H1 (cell line): ENCODE measurements around the gene SERPINA12. TPM values are rescaled to one million over a fixed set of nuclear protein-coding genes. Genes with fewer than 3 reads are reported as not detected.

Source experiments
- CTCF ChIA-PET: fragments of 300-600 bp; sonication (Branson Sonifier 250); formaldehyde crosslinking; loops from one replicate; lab custom pipeline; 2021; ENCODE audit not compliant: partially characterized antibody; lab: Charles Lee
- POLR2A ChIA-PET: fragments of 300-600 bp; sonication (Branson Sonifier 250); formaldehyde crosslinking; loops from one replicate; lab custom pipeline; 2021; ENCODE audit warnings: inconsistent platforms; ENCODE audit not compliant: partially characterized antibody; lab: Charles Lee
- DNase-seq, 2 experiments: peaks; one replicate each; pipeline versions ENCODE4 v3.0.0 to v3.0.0-alpha.2; 2010 to 2022; ENCODE audit warnings: low spot score in 2 of 2, low read depth in 1 of 2, mixed read lengths in 1 of 2
- FAIRE-seq: peaks from 2 replicates; lab custom pipeline; 2011; peaks lifted over from hg19 to GRCh38; lab: Jason Lieb, UNC
- H2AFZ ChIP-seq: 2 replicates; pipeline ENCODE4 v1.8.1; 2012; ENCODE audit warnings: low read length, inconsistent platforms
- H2AK5ac ChIP-seq: 2 replicates; pipeline ENCODE4 v1.6.1; 2013; ENCODE audit warnings: low read depth, low read length
- H2BK120ac ChIP-seq: replicated peaks from 2 replicates; pipeline ENCODE3; 2013; ENCODE audit warnings: low read depth, low read length, inconsistent platforms
- H2BK12ac ChIP-seq: 2 replicates; pipeline ENCODE4 v1.6.1; 2013; ENCODE audit warnings: low read depth, low read length
- H2BK15ac ChIP-seq: 2 replicates; pipeline ENCODE4 v1.6.1; 2013; ENCODE audit warnings: low read length
- H2BK20ac ChIP-seq: 2 replicates; pipeline ENCODE4 v1.6.1; 2013; ENCODE audit warnings: low read length
- H2BK5ac ChIP-seq: 2 replicates; pipeline ENCODE4 v1.6.1; 2013; ENCODE audit warnings: low read depth, low read length
- H3K14ac ChIP-seq: 2 replicates; pipeline ENCODE4 v1.6.1; 2013; ENCODE audit warnings: inconsistent platforms; ENCODE audit not compliant: insufficient read length
- H3K18ac ChIP-seq: 2 replicates; pipeline ENCODE4 v1.6.1; 2013; ENCODE audit warnings: low read length; ENCODE audit errors: extremely low read depth
- H3K23ac ChIP-seq: 2 replicates; pipeline ENCODE4 v1.6.1; 2013; ENCODE audit warnings: inconsistent platforms; ENCODE audit not compliant: insufficient read length
- H3K23me2 ChIP-seq: 2 replicates; pipeline ENCODE4 v1.6.1; 2013; ENCODE audit warnings: low read depth, low read length
- H3K27ac ChIP-seq: 2 replicates; pipeline ENCODE4 v1.6.1; 2011; ENCODE audit warnings: low read depth, low read length, inconsistent platforms
- H3K27me3 ChIP-seq, 4 experiments: replicated peaks in 1 of 4; 1 replicate in 1 of 4; 2 replicates in 3 of 4; pipeline versions ENCODE4 v1.6.1 to v1.8.1; 2011 to 2013; ENCODE audit warnings: low read length in 3 of 4, mild to moderate bottlenecking in 3 of 4, inconsistent platforms in 2 of 4, mixed read lengths in 2 of 4, moderate library complexity in 1 of 4; ENCODE audit not compliant: control insufficient read depth in 3 of 4, insufficient read depth in 3 of 4; ENCODE audit errors: extremely low read depth in 1 of 4
- H3K36me3 ChIP-seq, 4 experiments: 2 replicates each; pipeline versions ENCODE4 v1.6.1 to v1.8.1; 2011 to 2013; ENCODE audit warnings: mild to moderate bottlenecking in 4 of 4, low read length in 3 of 4, moderate library complexity in 2 of 4, control low read depth in 1 of 4, inconsistent platforms in 1 of 4; ENCODE audit not compliant: insufficient read depth in 4 of 4, control insufficient read depth in 2 of 4
- H3K4ac ChIP-seq: replicated peaks from 2 replicates; pipeline ENCODE3; 2013; ENCODE audit warnings: low read length, low read depth, mixed read lengths, inconsistent platforms; ENCODE audit not compliant: insufficient read length
- H3K4me1 ChIP-seq, 4 experiments: replicated peaks in 1 of 4; 1 replicate in 1 of 4; 2 replicates in 3 of 4; pipeline versions ENCODE4 v1.6.1 to v1.8.1; 2011 to 2013; ENCODE audit warnings: low read length in 3 of 4, inconsistent platforms in 2 of 4, mixed read lengths in 1 of 4; ENCODE audit not compliant: insufficient read depth in 4 of 4, control insufficient read depth in 3 of 4
- H3K4me2 ChIP-seq, 2 experiments: 2 replicates each; pipeline versions ENCODE4 v1.6.1 to v1.8.1; 2011 to 2013; ENCODE audit warnings: low read depth in 2 of 2, low read length in 2 of 2, control low read depth in 1 of 2, inconsistent platforms in 1 of 2, mild to moderate bottlenecking in 1 of 2; ENCODE audit not compliant: insufficient read depth in 1 of 2
- H3K4me3 ChIP-seq, 4 experiments: fragments of 200-600, 300-600 bp in 1 of 4; sonication (generic), shearing (Covaris generic), sonication (Bioruptor Twin) in 1 of 4; 2 replicates each; pipeline versions ENCODE4 v1.5.1 to v1.8.1; 2011 to 2016; ENCODE audit warnings: low read length in 4 of 4, low read depth in 3 of 4, control low read depth in 2 of 4, inconsistent platforms in 2 of 4, mild to moderate bottlenecking in 2 of 4, mixed read lengths in 1 of 4, moderate library complexity in 1 of 4; ENCODE audit not compliant: insufficient read depth in 2 of 4; ENCODE audit errors: extremely low read depth in 1 of 4
- H3K56ac ChIP-seq: replicated peaks from 2 replicates; pipeline ENCODE3; 2013; ENCODE audit warnings: low read depth, mild to moderate bottlenecking, mixed read lengths, low read length, inconsistent platforms; ENCODE audit not compliant: insufficient read length
- H3K79me1 ChIP-seq: 2 replicates; pipeline ENCODE4 v1.6.1; 2013; ENCODE audit warnings: low read depth, low read length, control low read depth
- H3K79me2 ChIP-seq, 2 experiments: 2 replicates each; pipeline versions ENCODE4 v1.6.1 to v1.8.1; 2012 to 2013; ENCODE audit warnings: low read length in 2 of 2, mild to moderate bottlenecking in 2 of 2, inconsistent platforms in 1 of 2; ENCODE audit not compliant: insufficient read depth in 2 of 2, control insufficient read depth in 1 of 2
- H3K9ac ChIP-seq, 4 experiments: replicated peaks in 1 of 4; 1 replicate in 1 of 4; 2 replicates in 3 of 4; pipeline versions ENCODE4 v1.6.1 to v1.8.1; 2011 to 2013; ENCODE audit warnings: low read depth in 3 of 4, low read length in 3 of 4, control low read depth in 2 of 4, mild to moderate bottlenecking in 2 of 4, moderate library complexity in 2 of 4, inconsistent platforms in 1 of 4; ENCODE audit errors: extremely low read depth in 1 of 4
- H3K9me3 ChIP-seq, 2 experiments: 2 replicates each; pipeline versions ENCODE4 v1.6.1 to v1.8.1; 2012 to 2013; ENCODE audit warnings: mild to moderate bottlenecking in 2 of 2, moderate library complexity in 2 of 2, control low read depth in 1 of 2, inconsistent platforms in 1 of 2, low read depth in 1 of 2, low read length in 1 of 2, mixed read lengths in 1 of 2; ENCODE audit not compliant: insufficient read depth in 2 of 2
- H4K20me1 ChIP-seq, 2 experiments: replicated peaks in 1 of 2; 2 replicates each; pipeline versions ENCODE3 to v1.8.1; 2011 to 2013; ENCODE audit warnings: inconsistent platforms in 2 of 2, low read length in 2 of 2, mild to moderate bottlenecking in 1 of 2; ENCODE audit not compliant: insufficient read depth in 2 of 2, control insufficient read depth in 1 of 2
- H4K5ac ChIP-seq: 2 replicates; pipeline ENCODE4 v1.6.1; 2013; ENCODE audit warnings: low read length, low read depth, mixed read lengths, inconsistent platforms; ENCODE audit not compliant: insufficient read length
- H4K8ac ChIP-seq: 2 replicates; pipeline ENCODE4 v1.8.0; 2013; ENCODE audit warnings: mild to moderate bottlenecking, moderate library complexity, low read length, inconsistent platforms; ENCODE audit not compliant: insufficient read depth; ENCODE audit errors: extremely low read depth
- H4K91ac ChIP-seq: replicated peaks from 2 replicates; pipeline ENCODE3; 2013; ENCODE audit warnings: low read length, mixed read lengths, inconsistent platforms; ENCODE audit not compliant: insufficient read length
- BCL11A ChIP-seq, 2 experiments: IDR thresholded peaks; one replicate each; pipeline ENCODE4 v1.6.1; 2011; ENCODE audit warnings: low read depth in 2 of 2, low read length in 2 of 2, mild to moderate bottlenecking in 2 of 2
- CBX8 ChIP-seq: fragments of 300-800, 300-1000 bp; sonication (generic); IDR thresholded peaks from 2 replicates; pipeline ENCODE4 v1.7.1; 2016; ENCODE audit warnings: low read depth, low read length, borderline replicate concordance
- CEBPB ChIP-seq: IDR thresholded peaks from 2 replicates; pipeline ENCODE4 v1.6.1; 2012; ENCODE audit warnings: low read depth, low read length
- FOSL1 ChIP-seq: IDR thresholded peaks from 2 replicates; pipeline ENCODE4 v1.6.1; 2011; ENCODE audit warnings: mild to moderate bottlenecking, low read depth, low read length, moderate library complexity; ENCODE audit not compliant: insufficient read depth
- GABPA ChIP-seq: IDR thresholded peaks from 2 replicates; pipeline ENCODE4 v1.6.1; 2011; ENCODE audit warnings: mild to moderate bottlenecking, low read length, moderate library complexity, borderline replicate concordance; ENCODE audit not compliant: insufficient read depth
- JUND ChIP-seq: IDR thresholded peaks from 2 replicates; pipeline ENCODE4 v1.6.1; 2011; ENCODE audit warnings: mild to moderate bottlenecking, improper control_type of control experiment, low read length
- PHF8 ChIP-seq: fragments of 200-600 bp; sonication (generic); conservative IDR thresholded peaks from 2 replicates; pipeline ENCODE4 v1.7.1; 2012; ENCODE audit warnings: low read depth, mild to moderate bottlenecking, inconsistent platforms, low read length, moderate library complexity
- RAD21 ChIP-seq, 2 experiments: IDR thresholded peaks in 1 of 2; conservative IDR thresholded peaks in 1 of 2; 2 replicates each; pipeline ENCODE4 v1.6.1; 2011; ENCODE audit warnings: low read depth in 2 of 2, low read length in 2 of 2, improper control_type of control experiment in 1 of 2, inconsistent platforms in 1 of 2, mild to moderate bottlenecking in 1 of 2, moderate library complexity in 1 of 2
- TBP ChIP-seq: IDR thresholded peaks from 2 replicates; pipeline ENCODE4 v1.6.1; 2011; ENCODE audit warnings: low read depth, low read length, improper control_type of control experiment
- YY1 ChIP-seq: IDR thresholded peaks from 2 replicates; pipeline ENCODE4 v1.6.1; 2011; ENCODE audit warnings: low read depth, mild to moderate bottlenecking, low read length
- ZNF274 ChIP-seq: IDR thresholded peaks from 2 replicates; pipeline ENCODE4 v1.7.0; 2012; ENCODE audit warnings: low read length, borderline replicate concordance; ENCODE audit errors: extremely low read depth
- WGBS, 2 experiments: shearing (Covaris generic) in 1 of 2; methylation state at CpG; one replicate each; pipeline versions ENCODE4 v1.1.6 to v1.1.7; 2013 to 2015; ENCODE audit warnings: low lambda C conversion rate in 2 of 2, mixed read lengths in 2 of 2, inconsistent platforms in 1 of 2, low coverage in 1 of 2, missing lambda C conversion rate in 1 of 2; ENCODE audit not compliant: insufficient replicate concordance in 2 of 2, insufficient coverage in 1 of 2, insufficient read length in 1 of 2; ENCODE audit errors: extremely low coverage in 1 of 2, missing lambda C conversion rate in 1 of 2; 5-methylcytosine and 5-hydroxymethylcytosine counted together
- polyA plus RNA-seq, 7 experiments: library from polyadenylated mRNA; depleted of rRNA in 3 of 7; stranded (reverse) in 5 of 7; unstranded in 2 of 7; fragments of >200 nt in 5 of 7; fragments of 200-250 nt in 2 of 7; gene quantifications; 1 replicate in 5 of 7; 2 replicates in 1 of 7; 4 replicates in 1 of 7; pipeline versions ENCODE4 v1.2.1 to v1.2.3, GENCODE V29; 2011 to 2013; ENCODE audit warnings: missing spikeins in 2 of 7, mixed read lengths in 2 of 7
- total RNA-seq: library from RNA; stranded (reverse); fragmentation: NEBNext Ultra II Directional; extraction: Animal tissue kit (Norgen Biotek cat#: 25700); gene quantifications from 2 replicates; pipeline ENCODE4 v1.2.1, GENCODE V29; 2021
- TF ChIP-seq, protein P1 (sequence below): IDR thresholded peaks from 2 replicates; pipeline ENCODE4 v1.6.1; 2011; ENCODE audit warnings: low read depth, mild to moderate bottlenecking, low read length; ENCODE audit not compliant: insufficient read depth

SERPINA12 gene
- total and polyA plus RNA-seq, 2 of the 8 experiments (the other 6 are each of a cell fraction or from before 2014, with no cell fraction given), result not detected

DNA sequence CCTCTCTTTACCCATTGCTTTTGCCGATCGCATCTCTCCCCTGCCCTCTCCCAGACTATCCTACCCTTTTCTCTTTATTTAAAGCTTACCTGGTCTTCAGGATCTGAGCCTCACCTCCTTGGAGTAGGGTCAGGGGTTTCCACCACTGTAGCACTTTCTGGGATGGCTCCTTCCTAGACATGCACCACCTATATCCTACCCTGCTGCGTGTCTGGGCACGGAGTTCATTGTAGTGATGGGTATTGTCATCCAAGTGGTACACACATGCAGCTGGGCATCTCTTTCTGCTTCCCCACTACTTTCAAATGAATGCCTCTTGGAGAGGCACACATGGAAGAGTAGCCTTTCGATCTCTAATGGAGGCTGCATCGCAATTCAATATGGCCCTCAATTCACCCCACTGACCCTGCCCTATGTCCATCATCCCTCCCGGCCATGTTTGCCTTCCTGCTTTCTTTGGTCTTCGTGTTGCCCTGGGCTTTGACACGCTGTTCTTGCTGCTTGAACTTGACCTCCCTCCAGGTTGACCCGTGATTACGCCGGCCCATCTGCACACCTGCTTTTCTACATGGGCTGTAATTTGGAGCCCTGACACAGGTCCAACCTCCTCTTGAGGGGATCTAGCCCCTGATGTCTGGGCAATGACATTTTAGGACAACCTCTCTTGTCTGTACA lies 67.6 kb downstream of the SERPINA12 start:
- Histone ChIP-seq H3K79me2 (no peaks in the 10 kb centered on the region), H3K23me2 (no peaks in the 10 kb centered on the region), H3K56ac (no peak overlapping the region), H3K27me3 (no peaks in the 10 kb centered on the region; a peak in 1 of 7 replicates), H3K18ac (no peak overlapping the region), H3K4me2 (no peak overlapping the region), H3K4me1 (no peaks in the 10 kb centered on the region), H2AK5ac (no peak overlapping the region), H3K36me3 (no peaks in the 10 kb centered on the region), H3K14ac (no peak overlapping the region), H2AFZ (no peak overlapping the region), H3K79me1 (no peaks in the 10 kb centered on the region; the same call in 1 of the 2 replicates), H3K27ac (no peak overlapping the region), H2BK20ac (no peak overlapping the region), H4K8ac (no peak overlapping the region), H2BK120ac (no peak overlapping the region), H3K23ac (no peak overlapping the region), H3K4me3 (no peak overlapping the region), H2BK5ac (no peak overlapping the region), H3K4ac (no peak overlapping the region), H3K9ac (no peak overlapping the region), H3K9me3 (peaks cover 0 to 3% of the 10 kb centered on the region in 2 experiments; a peak in 1 of 4 replicates), H4K91ac (no peak overlapping the region), H4K5ac (no peak overlapping the region), H4K20me1 (no peaks in the 10 kb centered on the region), H2BK15ac (no peak overlapping the region), H2BK12ac (no peak overlapping the region)
- WGBS, 2 experiments, result 96% methylated on average over 12 of the region's 12 CpGs; no CpG with 5 or more reads in 1 of the 2 experiments
- CTCF ChIA-PET, result interaction anchor here (1.3 to 3.6 kb wide), 4 partner anchors 8 to 107 kb away, joined by 3 to 14 read pairs (median 5); no protein-coding TSS in a partner anchor
- DNase-seq, result no peak
- POLR2A ChIA-PET, result no interaction called here
- FAIRE-seq, result no peak
- TF ChIP-seq CBX8, result no peak
- no peak for TF ChIP-seq BCL11A (IDR thresholded peaks at IDR 0.05; ENCODE audit: low read depth in 2 of 2, low read length in 2 of 2)
- TF ChIP-seq FOSL1, result no peak
- no peak for TF ChIP-seq ZNF274
- TF ChIP-seq, protein P1, sequence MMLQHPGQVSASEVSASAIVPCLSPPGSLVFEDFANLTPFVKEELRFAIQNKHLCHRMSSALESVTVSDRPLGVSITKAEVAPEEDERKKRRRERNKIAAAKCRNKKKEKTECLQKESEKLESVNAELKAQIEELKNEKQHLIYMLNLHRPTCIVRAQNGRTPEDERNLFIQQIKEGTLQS, result no peak
- no peak for TF ChIP-seq PHF8
- no peak for TF ChIP-seq TBP
- TF ChIP-seq CEBPB, result no peak
- TF ChIP-seq GABPA, result no peak
- TF ChIP-seq JUND, result no peak
- TF ChIP-seq RAD21 (IDR thresholded peaks at IDR 0.05 in 1 of 2, conservative IDR thresholded peaks at IDR 0.05 in 1 of 2; ENCODE audit: low read depth in 2 of 2, low read length in 2 of 2), result no peak
- TF ChIP-seq YY1, result no peak
